ENCODE data around the gene ARHGDIB.

The ARHGDIB gene

DNA sequence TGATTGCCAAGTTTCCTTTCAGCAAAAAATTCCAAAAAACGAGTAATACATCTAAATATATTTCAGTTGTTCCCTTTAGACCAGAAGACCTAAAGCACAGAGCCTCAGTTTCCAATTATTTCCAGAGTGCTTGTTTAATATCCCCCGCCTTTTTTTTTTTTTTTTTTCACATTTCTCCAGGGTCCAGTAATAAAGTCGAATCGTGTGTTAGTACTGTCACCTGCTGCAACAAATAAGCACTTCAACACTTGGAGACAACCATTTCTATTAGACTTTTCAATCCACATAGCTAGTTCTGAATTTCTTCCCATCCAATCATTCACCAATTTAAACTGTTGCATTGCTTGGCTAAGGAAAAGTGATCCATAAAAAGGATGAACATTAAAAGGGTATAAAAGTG is 25.0 kb upstream of the ARHGDIB start:
- TF ChIP-seq, protein P1, sequence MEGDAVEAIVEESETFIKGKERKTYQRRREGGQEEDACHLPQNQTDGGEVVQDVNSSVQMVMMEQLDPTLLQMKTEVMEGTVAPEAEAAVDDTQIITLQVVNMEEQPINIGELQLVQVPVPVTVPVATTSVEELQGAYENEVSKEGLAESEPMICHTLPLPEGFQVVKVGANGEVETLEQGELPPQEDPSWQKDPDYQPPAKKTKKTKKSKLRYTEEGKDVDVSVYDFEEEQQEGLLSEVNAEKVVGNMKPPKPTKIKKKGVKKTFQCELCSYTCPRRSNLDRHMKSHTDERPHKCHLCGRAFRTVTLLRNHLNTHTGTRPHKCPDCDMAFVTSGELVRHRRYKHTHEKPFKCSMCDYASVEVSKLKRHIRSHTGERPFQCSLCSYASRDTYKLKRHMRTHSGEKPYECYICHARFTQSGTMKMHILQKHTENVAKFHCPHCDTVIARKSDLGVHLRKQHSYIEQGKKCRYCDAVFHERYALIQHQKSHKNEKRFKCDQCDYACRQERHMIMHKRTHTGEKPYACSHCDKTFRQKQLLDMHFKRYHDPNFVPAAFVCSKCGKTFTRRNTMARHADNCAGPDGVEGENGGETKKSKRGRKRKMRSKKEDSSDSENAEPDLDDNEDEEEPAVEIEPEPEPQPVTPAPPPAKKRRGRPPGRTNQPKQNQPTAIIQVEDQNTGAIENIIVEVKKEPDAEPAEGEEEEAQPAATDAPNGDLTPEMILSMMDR (IDR thresholded peaks at IDR 0.05; ENCODE audit: control extremely low read depth, extremely low read depth, low read depth, missing control alignments) = no peak
- DNase-seq (ENCODE audit: extremely low spot score) = no peak
- ChIA-PET POLR2A (no interaction called here), CTCF (no interaction called here)

DNA sequence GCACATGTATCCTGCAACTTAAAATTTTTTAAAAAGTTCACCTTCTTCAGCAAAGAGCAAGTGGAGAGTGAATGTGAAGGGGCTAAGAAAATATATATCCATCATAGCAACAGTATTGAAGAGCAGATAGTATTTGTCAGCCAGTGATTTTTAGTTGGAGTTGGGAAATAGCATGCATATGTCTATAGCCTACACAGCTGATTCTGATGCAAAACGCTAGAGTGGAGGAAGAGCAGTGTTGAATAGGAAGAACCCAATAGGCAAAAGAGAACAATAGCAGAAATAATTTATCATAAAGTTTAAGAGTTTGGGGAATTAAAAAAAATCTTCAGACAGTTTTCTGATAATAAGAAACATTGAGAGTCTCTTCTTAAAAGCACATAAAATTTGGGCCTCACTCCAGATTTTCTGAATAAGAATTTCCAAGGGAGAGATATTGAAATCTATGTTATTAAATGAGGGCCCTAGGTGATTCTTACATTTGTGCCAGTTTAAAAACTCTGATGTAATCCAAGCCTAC is 23.4 kb upstream of the ARHGDIB start:
- no peak for DNase-seq (ENCODE audit: extremely low spot score)
- POLR2A ChIA-PET = no interaction called here
- CTCF ChIA-PET = interaction anchor here (1.5 to 3.2 kb wide), 2 partner anchors 11 to 16 kb away, joined by 3 to 17 read pairs; no protein-coding TSS in a partner anchor
- TF ChIP-seq, protein P1 (IDR thresholded peaks at IDR 0.05; ENCODE audit: control extremely low read depth, extremely low read depth, low read depth, missing control alignments) = no peak

DNA sequence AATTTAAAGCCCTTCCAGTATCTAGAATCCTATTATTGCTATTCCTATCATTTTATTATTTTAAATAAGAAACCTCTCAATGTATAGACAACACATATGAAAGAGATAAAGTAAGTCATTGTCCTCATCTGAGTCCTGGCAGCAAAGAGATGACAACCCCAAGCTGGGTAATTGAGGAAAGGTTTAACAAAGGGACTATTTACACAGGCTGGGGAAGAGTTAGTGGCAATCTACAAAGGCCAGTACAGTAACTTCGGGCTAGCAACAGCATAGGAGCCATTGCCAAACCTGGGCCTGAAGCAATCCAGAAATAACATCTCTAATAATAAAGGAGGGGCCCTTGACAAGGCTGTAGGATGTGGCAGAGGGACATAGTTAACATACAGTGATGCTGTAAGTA is 22.6 kb upstream of the ARHGDIB start:
- ChIA-PET POLR2A (no interaction called here), CTCF (interaction anchor here (1.4 to 3.2 kb wide), 3 partner anchors 11 to 215 kb away, joined by 3 to 17 read pairs (median 4); no protein-coding TSS in a partner anchor)
- TF ChIP-seq, protein P1 (IDR thresholded peaks at IDR 0.05; ENCODE audit: control extremely low read depth, extremely low read depth, low read depth, missing control alignments) = no peak
- no peak for DNase-seq (ENCODE audit: extremely low spot score)

DNA sequence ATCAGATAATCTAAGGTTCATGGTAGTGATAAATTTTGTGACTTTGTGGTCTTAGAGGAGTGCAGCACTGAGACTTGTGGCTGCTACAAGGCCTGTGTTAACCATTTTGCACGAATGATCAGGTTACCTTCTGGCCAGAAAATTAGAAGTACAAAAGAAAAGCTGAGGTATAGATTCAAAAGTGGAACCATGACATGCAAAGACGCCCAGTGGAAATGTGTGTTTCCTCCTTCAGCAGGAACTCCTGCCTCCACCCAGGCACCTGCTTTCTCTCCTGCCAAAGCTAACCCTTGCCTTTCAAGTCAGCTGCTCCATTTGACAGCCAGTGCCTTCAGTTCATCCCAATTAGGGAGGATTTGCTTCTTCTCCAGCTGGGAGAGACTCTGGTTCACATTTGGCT is 21.6 kb upstream of the ARHGDIB start:
- ChIA-PET POLR2A (interaction anchor here (0.6 kb wide), 1 partner anchor 11 kb away, joined by 7 read pairs; no protein-coding TSS in a partner anchor), CTCF (interaction anchor here (1.0 to 3.2 kb wide), 3 partner anchors 9 to 214 kb away, joined by 4 to 17 read pairs (median 4); no protein-coding TSS in a partner anchor)
- TF ChIP-seq, protein P1 (IDR thresholded peaks at IDR 0.05; ENCODE audit: control extremely low read depth, extremely low read depth, low read depth, missing control alignments) = no peak
- peak; percentile 15 for DNase-seq (ENCODE audit: extremely low spot score)

DNA sequence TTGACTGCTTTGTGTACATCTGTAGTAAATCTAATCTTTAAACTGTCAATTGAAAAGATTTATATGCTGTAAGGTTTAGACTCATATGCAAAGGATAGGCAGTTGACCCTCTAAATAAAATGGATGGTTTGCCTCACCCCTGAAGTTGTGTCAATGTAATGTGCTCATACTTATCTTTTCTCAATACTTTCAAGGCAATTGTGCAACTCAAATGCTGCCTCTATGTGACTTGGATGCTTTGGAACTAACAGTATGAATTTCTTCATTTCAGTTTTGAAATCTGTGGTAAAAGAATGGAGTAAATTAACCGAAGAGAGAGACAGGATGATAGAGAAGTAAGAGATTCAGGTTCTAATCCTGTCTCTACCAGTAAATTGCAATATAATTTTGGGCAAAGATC is 21.2 kb upstream of the ARHGDIB start:
- POLR2A ChIA-PET = interaction anchor here (0.6 kb wide), 1 partner anchor 113 kb away, joined by 3 read pairs; no protein-coding TSS in a partner anchor

DNA sequence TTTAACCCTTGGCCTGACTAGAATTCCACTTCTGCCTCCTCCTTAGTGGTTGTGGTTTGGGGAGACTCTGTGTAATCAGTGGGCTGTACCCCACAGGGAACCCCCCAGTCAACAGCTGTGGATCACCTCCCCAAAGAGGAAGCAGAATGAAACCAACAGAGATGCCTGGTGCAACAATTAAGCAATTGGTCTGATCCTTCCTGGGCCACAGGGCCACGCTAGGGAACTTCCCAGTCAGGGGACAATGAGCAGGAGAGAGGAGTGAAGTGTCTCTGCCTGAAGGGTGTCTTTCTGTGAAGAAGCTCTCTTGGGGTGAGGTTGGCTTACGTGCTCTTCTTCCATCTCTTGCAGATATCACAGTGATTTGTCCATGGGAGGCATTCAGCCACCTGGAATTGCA is 19.6 kb upstream of the ARHGDIB start:
- ChIA-PET CTCF (interaction anchor here (1.3 to 2.2 kb wide), 6 partner anchors 9 to 21 kb away, joined by 3 to 8 read pairs (median 4); no protein-coding TSS in a partner anchor), POLR2A (no interaction called here)
- no peak for DNase-seq (ENCODE audit: extremely low spot score)
- TF ChIP-seq, protein P1 (IDR thresholded peaks at IDR 0.05; ENCODE audit: control extremely low read depth, extremely low read depth, low read depth, missing control alignments) = no peak

More for the DNA sequence above, 21.2 kb upstream of the ARHGDIB start:
- CTCF ChIA-PET = interaction anchor here (1.4 to 3.2 kb wide), 2 partner anchors 13 to 213 kb away, joined by 4 to 17 read pairs; no protein-coding TSS in a partner anchor
- TF ChIP-seq, protein P1 (IDR thresholded peaks at IDR 0.05; ENCODE audit: control extremely low read depth, extremely low read depth, low read depth, missing control alignments) = no peak
- no peak for DNase-seq (ENCODE audit: extremely low spot score)

Data from GM10248 (cell line).